Measurements from ENCODE around the gene TRABD.

TRABD gene

DNA sequence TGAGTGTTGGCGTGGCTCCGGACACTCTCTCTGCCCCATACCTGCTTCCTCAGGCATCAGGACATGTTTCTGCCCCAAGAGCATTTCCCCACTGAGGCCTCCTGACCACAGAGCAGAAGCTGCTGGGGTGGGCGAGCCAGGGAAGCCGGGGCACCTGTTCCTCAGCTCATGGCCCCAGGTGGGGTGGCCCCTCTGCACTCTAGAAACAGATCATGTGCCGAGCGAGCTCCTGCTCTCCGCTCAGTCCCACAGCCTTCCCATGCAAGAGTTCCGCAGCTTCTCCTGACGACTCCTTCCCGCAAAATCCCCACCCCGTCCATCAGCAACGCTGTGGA lies 37.6 kb upstream of the TRABD start:
- no peak overlapping the region for H3K4me3 ChIP-seq (IDR thresholded peaks at IDR 0.05; ENCODE audit: insufficient read depth, low read depth, low read length)
- no peaks in the 10 kb centered on the region for H3K4me1 ChIP-seq (ENCODE audit: low read depth, poor library complexity, severe bottlenecking)
- H3K9ac ChIP-seq, result no peak overlapping the region
- H3K4me2 ChIP-seq, result no peak overlapping the region
- H3K79me2 ChIP-seq (ENCODE audit: insufficient read depth, low read depth), result no peaks in the 10 kb centered on the region
- no peaks in the 10 kb centered on the region for H3K27me3 ChIP-seq (ENCODE audit: insufficient read depth, low read depth)
- H4K20me1 ChIP-seq (ENCODE audit: insufficient read depth), result no peaks in the 10 kb centered on the region
- no peak overlapping the region for H3K27ac ChIP-seq
- H3K36me3 ChIP-seq (ENCODE audit: insufficient read depth), result no peaks in the 10 kb centered on the region
- H2AFZ ChIP-seq (ENCODE audit: low read depth), result no peak overlapping the region
- TF ChIP-seq, protein P1, sequence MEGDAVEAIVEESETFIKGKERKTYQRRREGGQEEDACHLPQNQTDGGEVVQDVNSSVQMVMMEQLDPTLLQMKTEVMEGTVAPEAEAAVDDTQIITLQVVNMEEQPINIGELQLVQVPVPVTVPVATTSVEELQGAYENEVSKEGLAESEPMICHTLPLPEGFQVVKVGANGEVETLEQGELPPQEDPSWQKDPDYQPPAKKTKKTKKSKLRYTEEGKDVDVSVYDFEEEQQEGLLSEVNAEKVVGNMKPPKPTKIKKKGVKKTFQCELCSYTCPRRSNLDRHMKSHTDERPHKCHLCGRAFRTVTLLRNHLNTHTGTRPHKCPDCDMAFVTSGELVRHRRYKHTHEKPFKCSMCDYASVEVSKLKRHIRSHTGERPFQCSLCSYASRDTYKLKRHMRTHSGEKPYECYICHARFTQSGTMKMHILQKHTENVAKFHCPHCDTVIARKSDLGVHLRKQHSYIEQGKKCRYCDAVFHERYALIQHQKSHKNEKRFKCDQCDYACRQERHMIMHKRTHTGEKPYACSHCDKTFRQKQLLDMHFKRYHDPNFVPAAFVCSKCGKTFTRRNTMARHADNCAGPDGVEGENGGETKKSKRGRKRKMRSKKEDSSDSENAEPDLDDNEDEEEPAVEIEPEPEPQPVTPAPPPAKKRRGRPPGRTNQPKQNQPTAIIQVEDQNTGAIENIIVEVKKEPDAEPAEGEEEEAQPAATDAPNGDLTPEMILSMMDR (conservative IDR thresholded peaks at IDR 0.05; ENCODE audit: low read depth, low read length), result no peak

DNA sequence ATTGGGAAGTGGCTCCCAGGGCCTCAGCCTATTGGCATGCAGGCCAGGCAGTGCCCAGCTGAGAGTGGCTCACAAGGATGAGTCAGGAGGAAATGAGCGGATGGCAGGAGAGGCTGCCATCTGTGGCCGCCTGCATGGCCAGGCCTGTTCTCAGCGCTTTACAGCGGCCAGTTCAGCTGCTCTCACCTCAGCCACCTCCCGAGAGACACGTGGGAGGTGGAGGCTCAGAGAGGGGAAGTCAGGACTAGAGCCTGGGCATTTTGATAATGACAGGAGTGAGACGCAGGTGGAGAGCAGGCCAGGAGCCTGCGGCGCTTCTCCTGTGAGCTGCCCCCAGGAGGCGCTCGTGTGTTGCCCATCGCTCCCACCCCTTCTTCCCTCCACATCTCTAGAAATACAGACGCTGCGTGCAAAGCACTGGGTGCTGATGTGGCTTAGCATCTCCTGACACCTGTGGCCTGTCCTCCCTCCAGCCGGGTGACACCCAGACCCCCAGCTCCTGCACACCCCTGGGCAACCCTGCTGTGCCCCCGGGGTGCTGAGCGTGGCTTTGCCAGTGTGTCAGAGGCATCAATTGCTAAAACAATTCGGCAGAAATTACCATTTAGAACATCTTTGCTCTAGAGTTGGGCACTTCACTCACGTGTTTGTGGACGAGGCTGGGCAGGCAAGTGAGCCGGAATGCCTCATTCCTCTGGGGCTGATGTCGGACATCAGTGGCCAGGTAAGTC lies 36.6 kb upstream of the TRABD start:
- Histone ChIP-seq H3K4me3 (IDR thresholded peaks at IDR 0.05; ENCODE audit: insufficient read depth, low read depth, low read length) (no peak overlapping the region), H3K4me1 (ENCODE audit: low read depth, poor library complexity, severe bottlenecking) (no peaks in the 10 kb centered on the region), H3K27ac (no peak overlapping the region), H4K20me1 (ENCODE audit: insufficient read depth) (no peaks in the 10 kb centered on the region), H3K36me3 (ENCODE audit: insufficient read depth) (no peaks in the 10 kb centered on the region), H2AFZ (ENCODE audit: low read depth) (no peak overlapping the region; the same call in 1 of the 2 replicates), H3K27me3 (ENCODE audit: insufficient read depth, low read depth) (no peaks in the 10 kb centered on the region), H3K79me2 (ENCODE audit: insufficient read depth, low read depth) (no peaks in the 10 kb centered on the region), H3K9ac (no peak overlapping the region), H3K4me2 (no peak overlapping the region)
- TF ChIP-seq, protein P1 (conservative IDR thresholded peaks at IDR 0.05; ENCODE audit: low read depth, low read length), result peak; percentile 60

DNA sequence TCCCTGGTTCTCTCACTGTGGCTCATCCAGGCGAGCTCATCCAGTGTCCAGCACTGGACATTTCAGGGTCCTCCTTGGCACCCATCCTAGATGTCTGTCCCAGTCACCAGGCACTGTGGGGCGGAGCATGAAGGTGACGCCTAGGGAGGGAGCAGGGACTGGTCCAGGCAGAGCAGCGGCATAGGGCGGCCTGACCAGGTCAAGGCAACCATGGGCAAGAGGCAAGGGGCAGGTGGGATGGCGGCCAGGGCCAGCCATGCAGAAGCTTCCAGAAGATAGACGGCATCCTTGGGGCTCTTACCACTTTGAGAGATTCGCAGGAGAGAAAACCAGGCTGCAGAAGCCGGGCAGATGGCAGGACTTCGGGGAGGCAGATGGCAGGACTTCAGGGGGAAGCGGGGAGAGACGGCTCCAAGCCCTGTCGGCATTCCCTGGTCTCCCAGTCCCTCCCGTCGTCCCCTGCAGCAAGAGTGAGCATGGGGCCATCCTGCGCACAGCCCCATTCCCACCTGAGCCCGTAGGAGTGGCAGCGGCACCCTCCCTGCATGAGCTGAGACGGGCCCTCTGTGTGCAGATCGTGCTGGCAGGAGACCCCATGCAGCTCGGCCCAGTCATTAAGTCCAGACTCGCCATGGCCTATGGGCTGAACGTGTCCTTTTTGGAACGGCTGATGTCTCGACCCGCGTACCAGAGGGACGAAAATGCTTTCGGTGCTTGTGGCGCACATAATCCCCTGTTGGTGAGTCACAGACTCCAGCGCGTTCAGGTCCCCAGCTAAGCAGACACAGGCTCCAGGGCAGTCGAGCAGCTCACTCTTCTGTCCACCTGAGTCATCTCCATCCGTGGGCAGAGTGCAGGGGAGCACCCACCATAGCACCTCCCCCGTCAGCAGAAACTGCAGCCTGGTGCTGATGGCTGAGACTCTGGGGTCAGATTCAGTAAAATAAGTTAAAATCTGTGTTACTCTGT lies 35.3 kb upstream of the TRABD start:
- Histone ChIP-seq H2AFZ (ENCODE audit: low read depth) (no peak overlapping the region), H3K9ac (no peak overlapping the region), H4K20me1 (ENCODE audit: insufficient read depth) (no peaks in the 10 kb centered on the region), H3K36me3 (ENCODE audit: insufficient read depth) (no peaks in the 10 kb centered on the region), H3K27ac (no peak overlapping the region), H3K4me2 (no peak overlapping the region), H3K4me3 (IDR thresholded peaks at IDR 0.05; ENCODE audit: insufficient read depth, low read depth, low read length) (no peak overlapping the region), H3K79me2 (ENCODE audit: insufficient read depth, low read depth) (no peaks in the 10 kb centered on the region), H3K4me1 (ENCODE audit: low read depth, poor library complexity, severe bottlenecking) (no peaks in the 10 kb centered on the region), H3K27me3 (ENCODE audit: insufficient read depth, low read depth) (no peaks in the 10 kb centered on the region)
- TF ChIP-seq, protein P1 (conservative IDR thresholded peaks at IDR 0.05; ENCODE audit: low read depth, low read length), result no peak

DNA sequence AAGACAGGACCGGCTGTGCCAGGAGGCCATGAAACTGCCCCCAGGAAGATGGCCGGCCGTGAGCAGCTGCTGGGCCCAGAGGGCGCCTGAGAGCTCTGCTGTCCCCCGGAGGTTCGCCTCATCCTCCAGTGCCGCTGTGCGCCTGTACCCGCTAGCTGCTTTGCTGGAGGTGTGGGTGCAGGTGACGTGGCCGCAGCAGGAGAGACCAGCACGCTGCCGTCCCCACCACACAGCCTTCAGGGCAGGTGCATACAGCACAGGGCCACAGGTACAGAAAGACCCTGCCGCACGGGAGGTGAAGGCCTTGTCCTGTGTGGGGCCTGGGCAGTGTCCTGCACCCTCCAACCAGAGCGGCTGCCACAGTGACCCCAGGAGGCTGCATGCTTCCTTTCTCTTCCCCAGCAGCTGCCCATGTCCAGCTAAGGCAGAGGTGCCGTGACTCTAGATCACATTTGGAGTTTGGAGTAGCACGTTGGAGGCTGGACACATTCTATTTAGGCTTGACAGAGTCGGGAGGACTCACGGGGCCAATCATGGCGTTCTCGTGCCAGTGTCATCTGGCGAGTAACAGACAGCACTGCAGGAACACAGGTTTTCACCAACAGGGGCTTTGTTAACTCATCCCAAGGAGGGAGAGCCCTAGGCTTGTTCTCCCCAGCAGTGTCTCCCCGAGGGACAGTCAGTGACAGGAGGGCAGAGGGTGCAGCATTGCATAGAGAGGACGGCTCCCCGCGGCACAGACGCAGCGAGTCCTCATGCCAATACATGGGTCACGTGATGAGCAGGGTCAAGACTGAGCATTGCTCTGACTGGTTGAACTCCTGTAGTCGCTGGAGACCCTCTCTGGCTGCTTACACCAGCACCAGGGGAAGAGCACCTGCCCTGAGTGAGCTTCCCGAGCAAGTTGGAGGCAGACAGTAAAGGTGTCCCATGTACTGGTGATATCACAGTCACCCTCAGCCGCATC lies 33.9 kb upstream of the TRABD start:
- Histone ChIP-seq H3K9ac (no peak overlapping the region), H3K4me3 (IDR thresholded peaks at IDR 0.05; ENCODE audit: insufficient read depth, low read depth, low read length) (no peak overlapping the region)

More for the DNA sequence above, 33.9 kb upstream of the TRABD start:
- Histone ChIP-seq H3K27me3 (ENCODE audit: insufficient read depth, low read depth) (no peaks in the 10 kb centered on the region), H3K36me3 (ENCODE audit: insufficient read depth) (no peaks in the 10 kb centered on the region), H4K20me1 (ENCODE audit: insufficient read depth) (no peaks in the 10 kb centered on the region), H3K4me2 (no peak overlapping the region), H3K79me2 (ENCODE audit: insufficient read depth, low read depth) (no peaks in the 10 kb centered on the region), H2AFZ (ENCODE audit: low read depth) (no peak overlapping the region), H3K4me1 (ENCODE audit: low read depth, poor library complexity, severe bottlenecking) (no peaks in the 10 kb centered on the region), H3K27ac (no peak overlapping the region)
- TF ChIP-seq, protein P1 (conservative IDR thresholded peaks at IDR 0.05; ENCODE audit: low read depth, low read length), result no peak
